IgD-negative memory B cell (primary cell): ENCODE results near the gene TMEM131L. TPM values are rescaled to one million over a fixed set of nuclear protein-coding genes. Genes with fewer than 3 reads are reported as not detected.
"Not testable (repeated sequence)": the region's sequence is repeated elsewhere in the genome, so short reads cannot be mapped to it uniquely, and the experiment has no call there.

Experiments used
- H3K27ac Mint-ChIP-seq, 3 donors: one replicate each; pipeline ENCODE4 v1.8.0; 2020 to 2022; ENCODE audit warnings: mild to moderate bottlenecking in 3 of 3, mixed read lengths in 3 of 3, moderate library complexity in 1 of 3
- H3K27me3 Mint-ChIP-seq: one replicate; pipeline ENCODE4 v1.8.0; 2021; ENCODE audit warnings: mixed read lengths
- H3K36me3 Mint-ChIP-seq: one replicate; pipeline ENCODE4 v1.8.0; 2020; ENCODE audit warnings: mild to moderate bottlenecking, mixed read lengths
- H3K4me1 Mint-ChIP-seq, 3 donors: one replicate each; pipeline ENCODE4 v1.8.0; 2020 to 2022; ENCODE audit warnings: mixed read lengths in 3 of 3, mild to moderate bottlenecking in 1 of 3
- H3K4me3 Mint-ChIP-seq, 4 donors: one replicate each; pipeline ENCODE4 v1.8.0; 2020 to 2022; ENCODE audit warnings: mild to moderate bottlenecking in 4 of 4, mixed read lengths in 4 of 4, moderate library complexity in 3 of 4
- H3K9me3 Mint-ChIP-seq, 3 donors: one replicate each; pipeline ENCODE4 v1.8.0; 2020 to 2021; ENCODE audit warnings: mixed read lengths in 3 of 3, mild to moderate bottlenecking in 1 of 3
- polyA plus RNA-seq: library from polyadenylated mRNA; unstranded; fragments of 300-500 nt; fragmentation: Illumina TruSeq; gene quantifications from one replicate; pipeline ENCODE4 v1.2.3, GENCODE V29; 2021

TMEM131L gene
- polyA plus RNA-seq, 1 donor from 2014 or later, result 48.4 TPM

GRCh38 chr4:153556435-153556815 lies 90.3 kb downstream of the TMEM131L start:
- Mint-ChIP-seq H3K36me3 (peaks cover 9% of the 10 kb centered on the region), H3K4me1 (peaks cover 30 to 36% (median 36%) of the 10 kb centered on the region in 3 donors), H3K27ac (peak overlapping the region in 2 of 3 donors; percentile 72 to 78), H3K4me3 (no peak overlapping the region), H3K9me3 (peaks cover 2 to 6% (median 4%) of the 10 kb centered on the region in 3 donors), H3K27me3 (no peaks in the 10 kb centered on the region)

- Mint-ChIP-seq H3K36me3 (peaks cover 12% of the 10 kb centered on the region), H3K27me3 (no peaks in the 10 kb centered on the region), H3K27ac (peak overlapping the region in 1 of 3 donors; percentile 6), H3K4me1 (peaks cover 39 to 40% (median 39%) of the 10 kb centered on the region in 3 donors), H3K9me3 (peaks cover 2 to 6% (median 4%) of the 10 kb centered on the region in 3 donors), H3K4me3 (no peak overlapping the region)
These were observed 94.7 kb downstream of the TMEM131L start for GRCh38 chr4:153560908-153561307.

GRCh38 chr4:153564630-153565525 lies 98.7 kb downstream of the TMEM131L start:
- Mint-ChIP-seq H3K9me3 (peaks cover 2 to 6% (median 4%) of the 10 kb centered on the region in 3 donors), H3K27ac (peak overlapping the region in 1 of 3 donors; percentile 73), H3K36me3 (peaks cover 17% of the 10 kb centered on the region), H3K27me3 (no peaks in the 10 kb centered on the region), H3K4me3 (peak overlapping the region in 2 of 4 donors; percentile 1 to 49), H3K4me1 (peaks cover 44 to 46% (median 44%) of the 10 kb centered on the region in 3 donors)

GRCh38 chr4:153566631-153567150 lies 100.5 kb downstream of the TMEM131L start:
- Mint-ChIP-seq H3K4me3 (no peak overlapping the region), H3K36me3 (peaks cover 11% of the 10 kb centered on the region), H3K27me3 (no peaks in the 10 kb centered on the region), H3K27ac (peak overlapping the region in 2 of 3 donors; percentile 50 to 90), H3K9me3 (no peaks in the 10 kb centered on the region), H3K4me1 (peaks cover 43 to 54% (median 44%) of the 10 kb centered on the region in 3 donors)

- Mint-ChIP-seq H3K4me3 (peak overlapping the region in 1 of 4 donors; percentile 67), H3K27ac (peak overlapping the region in 2 of 3 donors; percentile 48 to 91), H3K4me1 (peaks cover 45 to 56% (median 46%) of the 10 kb centered on the region in 3 donors), H3K36me3 (peaks cover 14% of the 10 kb centered on the region)
- not testable (repeated sequence) for H3K9me3 Mint-ChIP-seq, H3K27me3 Mint-ChIP-seq
These were observed 101.5 kb downstream of the TMEM131L start for GRCh38 chr4:153567660-153568059.

GRCh38 chr4:153570228-153570973 lies 104.2 kb downstream of the TMEM131L start:
- H3K36me3 Mint-ChIP-seq, result peaks cover 11% of the 10 kb centered on the region
- no peaks in the 10 kb centered on the region for H3K27me3 Mint-ChIP-seq
- peak overlapping the region; percentile 84 to 97 (median 91) for H3K27ac Mint-ChIP-seq
- peaks cover 55 to 62% (median 61%) of the 10 kb centered on the region in 3 donors for H3K4me1 Mint-ChIP-seq
- H3K9me3 Mint-ChIP-seq, result no peaks in the 10 kb centered on the region
- peak overlapping the region in 3 of 4 donors; percentile 22 to 75 (median 23) for H3K4me3 Mint-ChIP-seq

GRCh38 chr4:153571006-153571545 lies 104.9 kb downstream of the TMEM131L start:
- H3K4me3 Mint-ChIP-seq, result peak overlapping the region in 1 of 4 donors; percentile 37
- H3K27me3 Mint-ChIP-seq, result no peaks in the 10 kb centered on the region
- peaks cover 56 to 67% (median 64%) of the 10 kb centered on the region in 3 donors for H3K4me1 Mint-ChIP-seq
- peaks cover 11% of the 10 kb centered on the region for H3K36me3 Mint-ChIP-seq
- no peaks in the 10 kb centered on the region for H3K9me3 Mint-ChIP-seq
- peak overlapping the region; percentile 84 to 97 (median 91) for H3K27ac Mint-ChIP-seq

- H3K36me3 Mint-ChIP-seq, result peaks cover 9% of the 10 kb centered on the region
- no peaks in the 10 kb centered on the region for H3K9me3 Mint-ChIP-seq
- H3K4me3 Mint-ChIP-seq, result peak overlapping the region in 2 of 4 donors; percentile 23 to 29
- H3K27ac Mint-ChIP-seq, result peak overlapping the region; percentile 44 to 63 (median 63)
- no peaks in the 10 kb centered on the region for H3K27me3 Mint-ChIP-seq
- H3K4me1 Mint-ChIP-seq, result peaks cover 67 to 73% (median 72%) of the 10 kb centered on the region in 3 donors
These were observed 106.4 kb downstream of the TMEM131L start for GRCh38 chr4:153572609-153573008.

- Mint-ChIP-seq H3K4me3 (no peak overlapping the region), H3K27ac (peak overlapping the region; percentile 63 to 87 (median 63)), H3K9me3 (no peaks in the 10 kb centered on the region), H3K4me1 (peaks cover 67 to 72% (median 70%) of the 10 kb centered on the region in 3 donors), H3K27me3 (no peaks in the 10 kb centered on the region), H3K36me3 (peaks cover 9% of the 10 kb centered on the region)
These were observed 107.1 kb downstream of the TMEM131L start for GRCh38 chr4:153573221-153573620.

- peak overlapping the region; percentile 63 to 87 (median 63) for H3K27ac Mint-ChIP-seq
- H3K4me1 Mint-ChIP-seq, result peaks cover 61 to 65% (median 61%) of the 10 kb centered on the region in 3 donors
- H3K36me3 Mint-ChIP-seq, result peaks cover 9% of the 10 kb centered on the region
- H3K4me3 Mint-ChIP-seq, result peak overlapping the region in 2 of 4 donors; percentile 33 to 48
- no peaks in the 10 kb centered on the region for H3K27me3 Mint-ChIP-seq
- no peaks in the 10 kb centered on the region for H3K9me3 Mint-ChIP-seq
These were observed 108.0 kb downstream of the TMEM131L start for GRCh38 chr4:153573881-153574802.

- Mint-ChIP-seq H3K27me3 (no peaks in the 10 kb centered on the region), H3K27ac (peak overlapping the region in 2 of 3 donors; percentile 14 to 26), H3K9me3 (no peaks in the 10 kb centered on the region), H3K4me3 (no peak overlapping the region), H3K36me3 (peaks cover 8% of the 10 kb centered on the region), H3K4me1 (peaks cover 56 to 58% (median 57%) of the 10 kb centered on the region in 3 donors)
These were observed 110.2 kb downstream of the TMEM131L start for GRCh38 chr4:153576443-153576774.

- Mint-ChIP-seq H3K9me3 (no peaks in the 10 kb centered on the region), H3K36me3 (peaks cover 5% of the 10 kb centered on the region), H3K27ac (peak overlapping the region; percentile 20 to 92 (median 80)), H3K27me3 (no peaks in the 10 kb centered on the region), H3K4me1 (peaks cover 58 to 60% (median 58%) of the 10 kb centered on the region in 3 donors), H3K4me3 (peak overlapping the region in 1 of 4 donors; percentile 57)
These were observed 110.9 kb downstream of the TMEM131L start for GRCh38 chr4:153577053-153577452.

GRCh38 chr4:153579410-153579809 lies 113.2 kb downstream of the TMEM131L start:
- Mint-ChIP-seq H3K9me3 (no peaks in the 10 kb centered on the region), H3K27me3 (no peaks in the 10 kb centered on the region), H3K36me3 (peaks cover 6% of the 10 kb centered on the region), H3K4me3 (peak overlapping the region in 2 of 4 donors; percentile 23 to 24), H3K4me1 (peaks cover 44 to 55% (median 51%) of the 10 kb centered on the region in 3 donors), H3K27ac (peak overlapping the region; percentile 36 to 45 (median 40))
